22Rv1 (cell line): ENCODE results near the gene COG2.

Experiments used
- CTCF ChIP-seq: fragments of 450-650 bp; IDR thresholded peaks from 2 replicates; pipeline ENCODE4 v1.5.1; 2017; ENCODE audit warnings: mild to moderate bottlenecking
- ZFX ChIP-seq: fragments of 450-650 bp; IDR thresholded peaks from 2 replicates; pipeline ENCODE4 v1.6.1; 2017; ENCODE audit warnings: antibody characterized with exemption, borderline replicate concordance

DNA sequence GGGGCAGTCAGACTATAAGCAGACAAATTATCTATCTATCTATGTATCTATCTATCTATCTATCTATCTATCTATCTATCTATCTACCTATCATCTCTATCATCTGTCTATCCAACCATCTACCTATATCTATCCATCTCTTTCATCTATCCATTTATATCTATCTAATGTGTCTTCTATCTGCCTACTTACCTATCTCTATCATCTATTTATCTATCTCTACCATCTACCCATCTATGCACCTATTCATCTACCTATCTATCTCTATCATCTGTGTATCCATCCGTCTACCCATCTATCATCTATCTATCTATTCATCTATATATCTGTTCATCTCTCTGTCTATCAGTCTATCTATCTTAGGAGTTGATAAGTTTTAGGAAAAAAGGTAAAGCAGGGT, 10.8 kb upstream of the COG2 start:
- no peak for TF ChIP-seq CTCF
- no peak for TF ChIP-seq ZFX
